ENCODE data around the gene KCNH2. TPM values are rescaled to one million over a fixed set of nuclear protein-coding genes. Genes with fewer than 3 reads are reported as not detected.
"Not testable (repeated sequence)": the region's sequence is repeated elsewhere in the genome, so short reads cannot be mapped to it uniquely, and the experiment has no call there.

KCNH2 gene, protein sequence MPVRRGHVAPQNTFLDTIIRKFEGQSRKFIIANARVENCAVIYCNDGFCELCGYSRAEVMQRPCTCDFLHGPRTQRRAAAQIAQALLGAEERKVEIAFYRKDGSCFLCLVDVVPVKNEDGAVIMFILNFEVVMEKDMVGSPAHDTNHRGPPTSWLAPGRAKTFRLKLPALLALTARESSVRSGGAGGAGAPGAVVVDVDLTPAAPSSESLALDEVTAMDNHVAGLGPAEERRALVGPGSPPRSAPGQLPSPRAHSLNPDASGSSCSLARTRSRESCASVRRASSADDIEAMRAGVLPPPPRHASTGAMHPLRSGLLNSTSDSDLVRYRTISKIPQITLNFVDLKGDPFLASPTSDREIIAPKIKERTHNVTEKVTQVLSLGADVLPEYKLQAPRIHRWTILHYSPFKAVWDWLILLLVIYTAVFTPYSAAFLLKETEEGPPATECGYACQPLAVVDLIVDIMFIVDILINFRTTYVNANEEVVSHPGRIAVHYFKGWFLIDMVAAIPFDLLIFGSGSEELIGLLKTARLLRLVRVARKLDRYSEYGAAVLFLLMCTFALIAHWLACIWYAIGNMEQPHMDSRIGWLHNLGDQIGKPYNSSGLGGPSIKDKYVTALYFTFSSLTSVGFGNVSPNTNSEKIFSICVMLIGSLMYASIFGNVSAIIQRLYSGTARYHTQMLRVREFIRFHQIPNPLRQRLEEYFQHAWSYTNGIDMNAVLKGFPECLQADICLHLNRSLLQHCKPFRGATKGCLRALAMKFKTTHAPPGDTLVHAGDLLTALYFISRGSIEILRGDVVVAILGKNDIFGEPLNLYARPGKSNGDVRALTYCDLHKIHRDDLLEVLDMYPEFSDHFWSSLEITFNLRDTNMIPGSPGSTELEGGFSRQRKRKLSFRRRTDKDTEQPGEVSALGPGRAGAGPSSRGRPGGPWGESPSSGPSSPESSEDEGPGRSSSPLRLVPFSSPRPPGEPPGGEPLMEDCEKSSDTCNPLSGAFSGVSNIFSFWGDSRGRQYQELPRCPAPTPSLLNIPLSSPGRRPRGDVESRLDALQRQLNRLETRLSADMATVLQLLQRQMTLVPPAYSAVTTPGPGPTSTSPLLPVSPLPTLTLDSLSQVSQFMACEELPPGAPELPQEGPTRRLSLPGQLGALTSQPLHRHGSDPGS
- total RNA-seq, result 10 to 100 TPM; 59.1 to 82.1 TPM
- long read RNA-seq, transcript KCNH2-204 (5 exons, 2,430 nt), result major isoform, 15 of 86 reads
- long read RNA-seq, partial matches to known transcripts, result 65 of 86 reads
- long read RNA-seq, other reads (novel, unspliced or antisense), result 6 of 86 reads

DNA sequence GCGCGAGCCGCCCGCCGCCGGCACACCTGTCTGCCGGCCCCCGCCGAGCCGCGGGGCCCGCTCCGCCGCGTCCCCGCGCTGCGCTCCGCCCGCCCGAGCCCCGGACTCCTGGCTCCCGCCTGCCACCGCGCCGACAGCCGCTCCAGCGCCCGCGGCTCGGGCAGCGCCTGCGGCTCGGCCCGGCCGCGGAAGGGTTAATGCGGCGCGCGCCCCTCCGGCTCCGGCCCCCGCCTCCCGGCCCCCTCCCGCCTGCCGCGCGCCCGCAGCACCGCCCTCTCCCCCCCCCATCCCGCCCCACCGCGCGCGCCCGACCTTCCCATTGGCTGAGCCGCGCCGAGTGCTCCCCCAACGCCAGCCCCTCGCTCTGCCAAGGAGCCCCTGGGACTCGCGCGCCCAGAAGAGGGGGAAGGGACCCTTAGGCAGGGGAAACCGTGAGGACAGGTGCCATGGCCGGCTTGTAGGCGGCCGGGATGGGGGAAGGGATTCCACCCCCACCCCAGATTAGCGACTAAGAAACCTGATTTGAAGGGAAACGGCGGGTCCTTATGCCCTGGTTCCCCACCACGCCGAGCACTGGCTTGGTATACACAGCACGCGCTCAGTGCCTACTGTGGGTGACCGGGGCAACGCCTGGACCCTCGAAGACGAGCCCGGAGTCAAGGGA is at the start of gene KCNH2:
Gene KCNH2, minus strand, starts transcription at position 196 of the 664 bp plus-strand sequence. CDS start 408 bp downstream, outside the sequence.
- ATAC-seq, result peak; percentile 52 to 58
- intact Hi-C loops (cut with DNase I), result no loop called here
- DNase-seq, result peak; percentile 72

DNA sequence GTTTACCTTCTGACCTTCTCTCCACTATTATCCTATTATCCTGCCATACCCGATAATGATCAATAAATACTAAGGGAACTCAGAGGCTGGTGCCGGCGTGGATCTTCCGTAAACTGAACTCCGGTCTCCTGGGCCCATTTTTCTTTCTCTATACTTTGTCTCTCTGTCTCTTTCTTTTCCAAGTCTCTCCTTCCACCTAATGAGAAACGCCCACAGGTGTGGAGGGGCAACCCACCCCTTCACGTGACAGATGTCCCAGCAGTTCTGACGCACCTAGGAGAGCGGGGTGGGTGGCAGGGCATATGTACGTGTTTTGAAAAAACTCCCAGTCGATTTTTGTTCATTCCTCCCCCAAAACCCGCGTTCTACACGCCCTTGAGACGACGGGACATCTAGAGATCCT is 49.6 kb upstream of the KCNH2 start:
- intact Hi-C loops (cut with DNase I), result loop anchor here in 1 of 2 donors (1.0 to 2.0 kb wide), 2 partner anchors 31 to 84 kb away; partner anchors contain the start of gene SLC4A2
- not testable (repeated sequence) for DNase-seq, ATAC-seq

GRCh38 chr7:151026771-151027727 is 48.9 kb upstream of the KCNH2 start:
- ATAC-seq; intact Hi-C loops (cut with DNase I); DNase-seq: not testable (repeated sequence)

DNA sequence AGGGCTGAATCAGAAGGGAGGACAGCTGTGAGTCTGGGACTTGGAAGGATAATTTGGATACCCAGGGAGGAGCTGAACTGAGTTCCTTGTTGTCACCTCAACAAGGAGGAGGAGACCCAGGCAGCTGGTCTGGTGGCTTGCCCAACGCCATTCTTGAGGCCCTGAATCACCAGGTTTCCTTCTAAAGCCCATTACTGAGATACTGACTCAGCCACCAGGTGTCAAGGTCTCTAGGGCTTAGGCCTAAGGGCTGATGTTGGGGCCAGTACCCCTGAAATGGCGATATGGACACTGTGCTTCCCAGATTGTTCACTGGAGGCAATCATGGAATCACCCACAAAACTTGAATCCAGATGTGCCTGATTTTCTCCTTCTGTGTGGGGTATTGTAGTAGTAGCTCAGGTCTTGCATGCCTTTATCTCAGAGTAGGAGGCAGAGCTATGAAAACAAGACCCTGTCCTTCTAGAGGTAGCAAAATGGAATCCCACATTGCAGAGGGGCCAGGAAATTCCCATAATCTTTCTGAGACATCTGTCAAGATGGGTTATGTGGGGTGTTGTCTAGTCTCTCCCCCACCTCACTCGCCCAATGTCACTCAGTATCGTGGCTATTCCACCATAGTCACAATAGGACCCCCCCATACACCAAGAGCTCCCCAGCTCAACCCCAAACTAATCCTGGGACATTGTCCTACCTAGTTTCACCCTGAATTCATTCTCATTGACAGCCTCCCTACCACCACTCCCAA is 48.0 kb upstream of the KCNH2 start:
- DNase-seq (no peak), ATAC-seq (no peak)
- intact Hi-C loops (cut with DNase I), result no loop called here

DNA sequence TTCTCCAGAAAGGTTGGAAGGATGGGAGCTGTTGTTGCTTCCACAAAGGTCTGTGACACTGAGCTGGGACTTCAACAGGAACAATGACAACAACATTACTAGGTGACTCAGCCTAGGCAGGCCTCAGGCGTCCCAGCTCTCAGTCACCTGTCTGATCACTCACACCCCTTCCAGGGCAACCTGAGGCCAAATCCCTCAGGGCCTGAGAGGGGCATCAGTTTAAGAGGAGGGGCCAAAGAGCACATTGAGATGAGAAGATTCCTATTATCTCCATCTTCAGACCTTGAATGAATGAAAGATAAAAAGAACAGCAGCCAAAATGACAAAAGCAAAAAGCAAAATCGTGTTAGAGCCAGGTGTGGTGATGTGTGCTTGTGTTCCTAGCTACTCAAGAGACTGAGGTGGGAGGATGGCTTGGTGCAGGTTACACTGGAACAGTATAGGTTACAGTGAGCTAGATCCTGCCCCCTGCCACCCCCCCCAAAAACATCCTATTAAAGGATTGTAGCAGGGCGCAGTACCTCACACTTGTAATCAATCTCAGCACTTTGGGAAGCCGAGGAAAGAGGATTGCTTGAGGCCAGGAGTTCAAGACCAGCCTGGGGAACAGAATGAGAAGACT is 46.4 kb upstream of the KCNH2 start, which contains the start of gene ATG9B:
Gene ATG9B, minus strand, starts transcription at position 60 of the 622 bp plus-strand sequence. CDS start 71 bp downstream, outside the sequence.
- DNase-seq (no peak), ATAC-seq (no peak)
- intact Hi-C loops (cut with DNase I), result no loop called here

DNA sequence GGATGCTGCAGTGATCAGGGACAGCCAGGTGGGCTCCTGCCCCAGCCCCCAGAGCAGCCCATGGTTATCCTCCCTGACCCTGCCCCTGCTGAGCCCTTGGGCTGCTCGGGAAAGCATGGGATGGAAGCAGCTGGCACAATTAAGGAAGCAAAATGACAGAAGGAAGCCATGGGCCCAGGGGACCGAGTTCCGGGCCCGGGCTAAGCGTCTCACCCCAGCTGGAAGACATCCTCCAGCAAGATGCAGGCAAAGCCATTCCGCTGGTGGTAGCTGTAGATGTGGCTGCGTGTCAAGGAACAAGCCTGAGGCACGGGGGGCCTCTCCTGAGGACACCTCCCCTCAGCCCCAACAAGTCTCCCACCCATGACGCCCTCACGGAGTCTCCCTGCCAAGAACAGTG is 45.1 kb upstream of the KCNH2 start:
- ATAC-seq, result no peak
- intact Hi-C loops (cut with DNase I), result no loop called here

GRCh38 chr7:151020231-151020630 is 42.1 kb upstream of the KCNH2 start:
- no peak for ATAC-seq
- DNase-seq, result no peak
- intact Hi-C loops (cut with DNase I), result no loop called here

More for the DNA sequence above, 45.1 kb upstream of the KCNH2 start:
- no peak for DNase-seq

- no peak for DNase-seq
- intact Hi-C loops (cut with DNase I), result no loop called here
- peak in 1 of 2 donors; percentile 12 for ATAC-seq
Observed at GRCh38 chr7:151019130-151019447, 41.0 kb upstream of the KCNH2 start.

GRCh38 chr7:151018421-151019129 is 40.5 kb upstream of the KCNH2 start:
- intact Hi-C loops (cut with DNase I), result no loop called here
- DNase-seq (no peak), ATAC-seq (peak; percentile 17 to 27)

GRCh38 chr7:151017953-151018420 is 39.9 kb upstream of the KCNH2 start:
- DNase-seq (peak; percentile 71), ATAC-seq (peak; percentile 61 to 69)
- intact Hi-C loops (cut with DNase I), result no loop called here

DNA sequence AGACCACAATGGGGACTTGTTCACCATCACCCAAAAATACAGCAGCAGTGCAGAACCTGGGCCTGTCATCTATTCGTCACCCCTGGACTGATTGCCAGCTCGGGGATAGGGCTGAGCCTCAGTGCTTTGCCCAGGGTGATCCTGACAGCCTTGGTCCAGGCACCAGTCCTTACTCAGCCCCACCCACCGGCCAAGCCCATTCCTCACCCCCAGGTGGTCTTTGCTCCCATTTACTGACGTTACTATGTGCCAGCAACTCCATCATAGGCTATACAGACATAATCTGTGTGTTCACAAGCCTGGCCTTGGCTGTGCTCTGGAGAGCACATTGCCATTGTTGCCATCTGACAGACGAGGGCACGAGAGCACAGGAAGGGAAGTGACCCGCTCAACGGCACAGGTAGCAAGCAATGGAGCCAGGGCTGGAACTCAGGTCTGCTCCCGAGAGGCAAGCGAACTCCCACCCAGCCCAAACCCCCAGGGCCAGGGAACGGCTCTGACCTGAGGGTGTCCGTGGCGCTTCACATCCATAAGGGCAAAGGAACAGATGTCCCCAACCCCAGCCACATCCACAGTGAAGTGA is 39.3 kb upstream of the KCNH2 start:
- intact Hi-C loops (cut with DNase I), result no loop called here
- DNase-seq (no peak), ATAC-seq (no peak)

DNA sequence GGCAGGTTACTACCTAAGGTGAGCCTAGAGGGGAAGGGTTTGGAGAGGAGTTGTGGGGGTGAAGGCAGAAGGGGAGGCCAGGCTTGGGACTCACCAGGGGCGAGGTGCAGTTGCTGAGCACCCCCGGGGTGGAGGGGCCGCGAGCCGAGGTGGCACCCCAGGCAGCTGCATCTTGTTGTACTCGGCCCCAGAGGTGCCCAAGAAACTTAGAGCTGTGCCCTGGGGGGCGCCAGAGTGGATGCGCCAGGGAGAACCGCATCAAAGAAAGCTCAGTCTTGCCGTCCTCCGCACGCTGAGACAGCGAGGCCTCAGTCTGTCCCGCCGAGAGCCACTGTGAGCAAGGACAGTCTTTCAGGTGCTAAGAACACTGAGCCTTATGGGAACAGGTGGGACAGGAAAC is 38.8 kb upstream of the KCNH2 start:
- intact Hi-C loops (cut with DNase I), result no loop called here
- no peak for ATAC-seq
- no peak for DNase-seq

DNA sequence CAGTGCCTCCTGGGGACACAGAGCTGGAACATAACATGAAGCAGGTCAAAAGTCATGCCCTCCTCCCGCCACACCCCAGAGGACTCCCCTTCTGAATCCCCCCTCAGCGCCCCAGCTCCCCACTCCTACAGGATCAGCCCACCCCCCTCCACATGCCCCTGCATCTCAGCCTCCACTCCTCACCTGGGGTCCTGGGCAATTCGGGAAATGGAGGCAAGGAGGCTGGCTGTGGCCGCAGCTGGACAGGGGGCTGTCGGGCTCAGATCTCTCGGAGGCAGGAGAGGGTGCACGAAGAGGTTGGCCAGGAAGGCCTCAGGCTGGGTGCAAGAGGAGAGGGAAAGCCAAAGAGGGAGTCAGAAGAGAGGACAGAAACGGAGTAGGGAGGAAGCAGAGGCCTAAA is 38.4 kb upstream of the KCNH2 start:
- intact Hi-C loops (cut with DNase I), result no loop called here
- DNase-seq (no peak), ATAC-seq (no peak)

DNA sequence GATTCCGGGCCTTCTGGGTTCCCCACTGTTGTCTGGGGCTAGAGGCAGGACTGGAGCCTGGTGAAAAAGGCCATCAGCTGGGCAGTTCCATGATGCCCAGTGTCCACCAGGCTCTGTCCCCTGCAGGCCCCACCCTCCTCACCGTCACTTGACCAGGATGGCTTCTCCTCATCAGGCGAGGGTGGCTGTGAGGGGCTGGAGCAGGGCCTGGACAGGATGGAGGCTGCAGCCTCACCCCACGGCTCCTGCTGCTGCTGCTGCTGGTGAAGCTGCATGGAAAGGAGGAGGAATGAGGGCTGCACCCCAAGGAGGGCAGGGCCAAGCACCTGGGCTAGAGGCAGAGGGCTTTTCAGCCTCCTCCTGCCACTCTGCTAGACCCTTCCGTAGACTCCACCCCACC is 37.8 kb upstream of the KCNH2 start:
- DNase-seq (no peak), ATAC-seq (no peak)
- intact Hi-C loops (cut with DNase I), result no loop called here

DNA sequence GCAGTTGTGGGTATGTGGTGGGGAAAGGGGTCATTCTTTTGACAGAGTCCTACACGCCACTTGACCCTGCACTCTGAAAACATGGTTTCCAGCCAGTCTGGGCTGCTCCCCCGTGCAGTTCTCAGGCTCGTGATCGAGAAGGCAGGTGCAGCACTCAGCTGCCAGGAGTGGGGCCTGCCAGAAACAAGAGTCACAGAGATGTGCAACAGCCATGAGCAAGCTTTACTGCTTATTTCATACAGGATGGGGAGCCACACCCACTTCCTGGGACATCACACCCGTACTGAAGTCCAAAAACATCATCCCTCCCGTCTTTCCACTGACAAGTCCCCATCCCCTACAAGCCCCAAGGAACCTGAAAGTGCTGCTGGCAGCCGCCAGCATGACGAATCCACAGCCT is 36.8 kb upstream of the KCNH2 start:
- intact Hi-C loops (cut with DNase I), result no loop called here
- ATAC-seq, result no peak
- DNase-seq, result no peak

Measured in left cardiac atrium (tissue), 4 donors.